ENCODE results near the gene RPS19BP1.

GRCh38 chr22:39558950-39559349, 26.4 kb upstream of the RPS19BP1 start:
- TF ChIP-seq CTCF (IDR thresholded peaks at IDR 0.05; ENCODE audit: insufficient read depth, low read depth, low read length): no peak
- no peak for TF ChIP-seq EZH2 (IDR thresholded peaks at IDR 0.05; ENCODE audit: insufficient read depth, low read length)

Measured in astrocyte (in vitro differentiated cells and primary cell).